ENCODE measurements around the gene IFNL1. TPM values are rescaled to one million over a fixed set of nuclear protein-coding genes. Genes with fewer than 3 reads are reported as not detected.
"Not testable (repeated sequence)": the region's sequence is repeated elsewhere in the genome, so short reads cannot be mapped to it uniquely, and the experiment has no call there.

Gene IFNL1
- polyA plus RNA-seq, 2 of the 4 experiments (the other 2 are of a cell fraction): not detected

- no peak overlapping the region for H3K4me2 ChIP-seq
- 75% methylated on average over 18 of the region's 18 CpGs for WGBS (ENCODE audit: missing lambda C conversion rate)
These were observed 12.5 kb downstream of the IFNL1 start for GRCh38 chr19:39308531-39309304.

GRCh38 chr19:39309305-39309670 lies 13.1 kb downstream of the IFNL1 start:
- DNase-seq (ENCODE audit: low read depth in 1 of 2, low spot score in 1 of 2); H3K4me1 ChIP-seq; POLR2A ChIA-PET; H3K9me3 ChIP-seq; H3K27ac ChIP-seq; H3K4me3 ChIP-seq; ATAC-seq; FAIRE-seq; H3K4me2 ChIP-seq: not testable (repeated sequence)
- WGBS (ENCODE audit: missing lambda C conversion rate): 93% methylated on average over 7 of the region's 7 CpGs
- CTCF ChIA-PET: interaction anchor here (0.7 to 2.6 kb wide), 8 partner anchors 9 to 379 kb away, joined by 3 to 11 read pairs (median 4); partner anchors contain the start of genes IFNL1, MRPS12 and SARS2

More at GRCh38 chr19:39308531-39309304, 12.5 kb downstream of the IFNL1 start:
- CTCF ChIA-PET: interaction anchor here (0.6 to 2.6 kb wide), 10 partner anchors 8 to 378 kb away, joined by 3 to 11 read pairs (median 3); partner anchors contain the start of genes IFNL1, MRPS12 and SARS2
- FAIRE-seq (no peak), DNase-seq (ENCODE audit: low read depth in 1 of 2, low spot score in 1 of 2) (peak in 1 of 2 experiments; percentile 71), ATAC-seq (peak in 1 of 2 experiments; percentile 42; a peak in 3 of 6 replicates)
- Histone ChIP-seq H3K4me3 (no peak overlapping the region), H3K4me1 (peaks cover 4% of the 10 kb centered on the region; the same call in 2 of the 3 replicates), H3K9me3 (no peaks in the 10 kb centered on the region), H3K27ac (no peak overlapping the region)
- POLR2A ChIA-PET: no interaction called here
- TF ChIP-seq MAZ (IDR thresholded peaks at IDR 0.05; ENCODE audit: borderline replicate concordance, low read depth, low read length) (0 out of 2 replicates have a peak, but pooled peaks have one; percentile 13), ZSCAN20 (CRISPR knock-in tag; IDR thresholded peaks at IDR 0.05) (no peak), ZC3H11A (IDR thresholded peaks at IDR 0.05) (no peak)

- Histone ChIP-seq H3K4me2 (no peak overlapping the region), H3K4me1 (peaks cover 4% of the 10 kb centered on the region; the same call in 1 of the 3 replicates), H3K4me3 (no peak overlapping the region), H3K9me3 (no peaks in the 10 kb centered on the region), H3K27ac (no peak overlapping the region)
- ATAC-seq (peak in 1 of 2 experiments; percentile 23; a peak in 2 of 6 replicates), FAIRE-seq (no peak), DNase-seq (ENCODE audit: low read depth in 1 of 2, low spot score in 1 of 2) (peak in 1 of 2 experiments; percentile 55)
- 83% methylated on average over 11 of the region's 11 CpGs for WGBS (ENCODE audit: missing lambda C conversion rate)
- ChIA-PET POLR2A (no interaction called here), CTCF (interaction anchor here (0.6 to 9.1 kb wide), 12 partner anchors 14 to 832 kb away, joined by 3 to 86 read pairs (median 4); partner anchors contain the start of genes IFNL1 and SAMD4B)
- TF ChIP-seq PHF8 (IDR thresholded peaks at IDR 0.05; ENCODE audit: borderline replicate concordance, low read depth) (no peak), USF2 (IDR thresholded peaks at IDR 0.05) (no peak), FOSB (CRISPR knock-in tag; IDR thresholded peaks at IDR 0.05) (no peak), MAX (IDR thresholded peaks at IDR 0.05) (no peak), HOXB5 (CRISPR knock-in tag; IDR thresholded peaks at IDR 0.05) (no peak), ZFP36 (IDR thresholded peaks at IDR 0.05; ENCODE audit: borderline replicate concordance, partially characterized antibody) (no peak), RCOR1 (IDR thresholded peaks at IDR 0.05; ENCODE audit: low read depth, low read length) (no peak), ESRRA (IDR thresholded peaks at IDR 0.05; ENCODE audit: borderline replicate concordance, low read length) (no peak), TP53 (CRISPR knock-in tag; IDR thresholded peaks at IDR 0.05) (no peak)
These were observed 14.5 kb downstream of the IFNL1 start for GRCh38 chr19:39310558-39311311.

GRCh38 chr19:39314016-39314728 lies 18.0 kb downstream of the IFNL1 start:
- Histone ChIP-seq H3K4me3 (no peak overlapping the region), H3K4me2 (no peak overlapping the region), H3K4me1 (no peaks in the 10 kb centered on the region), H3K9me3 (no peaks in the 10 kb centered on the region), H3K27ac (no peak overlapping the region)
- POLR2A ChIA-PET: no interaction called here
- DNase-seq (ENCODE audit: low read depth in 1 of 2, low spot score in 1 of 2) (no peak), FAIRE-seq (no peak), ATAC-seq (no peak)
- 95% methylated on average over 64 of the region's 64 CpGs for WGBS (ENCODE audit: missing lambda C conversion rate)
- CTCF ChIA-PET: interaction anchor here (0.5 to 9.1 kb wide), 7 partner anchors 8 to 422 kb away, joined by 3 to 86 read pairs (median 3); partner anchors contain the start of gene IFNL2
- TF ChIP-seq E2F6 (IDR thresholded peaks at IDR 0.05; ENCODE audit: borderline replicate concordance, low read depth) (no peak), HOXB5 (CRISPR knock-in tag; IDR thresholded peaks at IDR 0.05) (no peak), POLR2AphosphoS2 (conservative IDR thresholded peaks at IDR 0.05; ENCODE audit: low read length) (no peak), ZNF302 (CRISPR knock-in tag; IDR thresholded peaks at IDR 0.05) (no peak), EHF (CRISPR knock-in tag; IDR thresholded peaks at IDR 0.05) (no peak), JUNB (IDR thresholded peaks at IDR 0.05) (no peak), JUN (IDR thresholded peaks at IDR 0.05) (no peak), REST (IDR thresholded peaks at IDR 0.05) (no peak), HOXB13 (CRISPR knock-in tag; IDR thresholded peaks at IDR 0.05; ENCODE audit: low read depth) (no peak), GATA3 (IDR thresholded peaks at IDR 0.05; ENCODE audit: borderline replicate concordance) (no peak), NR3C1 (IDR thresholded peaks at IDR 0.05) (no peak)
